HEK293T (cell line): Measurements from ENCODE around the gene SLC4A7.
"Not testable (repeated sequence)": the region's sequence is repeated elsewhere in the genome, so short reads cannot be mapped to it uniquely, and the experiment has no call there.

Experiments
- CTCF ChIA-PET: fragments of 350-600 bp; formaldehyde crosslinking; extraction: SDS; loops from one replicate; lab custom pipeline; 2021; ENCODE audit warnings: antibody characterized with exemption, inconsistent platforms; lab: Yijun Ruan, JAX
- POLR2A ChIA-PET: fragments of 350-600 bp; formaldehyde crosslinking; extraction: SDS; loops from one replicate; lab custom pipeline; 2020; ENCODE audit warnings: antibody characterized with exemption, inconsistent platforms; lab: Yijun Ruan, JAX
- DNase-seq: peaks from one replicate; pipeline ENCODE4 v3.0.0; 2012; ENCODE audit warnings: mixed read lengths; ENCODE audit errors: extremely low spot score
- ARNT ChIP-seq: fragments of 450-650 bp; IDR thresholded peaks from 2 replicates; pipeline ENCODE4 v1.6.1; 2017; ENCODE audit warnings: mild to moderate bottlenecking
- BHLHE40 ChIP-seq: fragments of 450-650 bp; IDR thresholded peaks from 2 replicates; pipeline ENCODE4 v1.6.1; 2016; ENCODE audit warnings: mild to moderate bottlenecking, moderate library complexity, borderline replicate concordance
- CTBP1 ChIP-seq: fragments of 450-650 bp; IDR thresholded peaks from 2 replicates; pipeline ENCODE4 v1.6.1; 2016; ENCODE audit warnings: borderline replicate concordance
- ELF4 ChIP-seq: fragments of 450-650 bp; IDR thresholded peaks from 2 replicates; pipeline ENCODE4 v1.6.1; 2017; ENCODE audit warnings: antibody characterized with exemption
- FOXA1 ChIP-seq: fragments of 450-650 bp; IDR thresholded peaks from 2 replicates; pipeline ENCODE4 v1.6.1; 2016; ENCODE audit warnings: mild to moderate bottlenecking
- FOXK2 ChIP-seq: fragments of 450-650 bp; IDR thresholded peaks from 2 replicates; pipeline ENCODE4 v1.6.1; 2016; ENCODE audit warnings: mild to moderate bottlenecking
- FOXM1 ChIP-seq: fragments of 450-650 bp; IDR thresholded peaks from 2 replicates; pipeline ENCODE4 v1.6.1; 2017; ENCODE audit warnings: mild to moderate bottlenecking, borderline replicate concordance
- HDGF ChIP-seq: fragments of 450-650 bp; IDR thresholded peaks from 2 replicates; pipeline ENCODE4 v1.6.1; 2017; ENCODE audit warnings: antibody characterized with exemption, borderline replicate concordance
- L3MBTL2 ChIP-seq: fragments of 450-650 bp; conservative IDR thresholded peaks from 2 replicates; pipeline ENCODE4 v1.6.1; 2016; ENCODE audit warnings: mild to moderate bottlenecking
- LEF1 ChIP-seq: fragments of 450-650 bp; IDR thresholded peaks from 2 replicates; pipeline ENCODE4 v1.6.1; 2017; ENCODE audit warnings: mild to moderate bottlenecking, borderline replicate concordance
- NFRKB ChIP-seq: fragments of 450-650 bp; IDR thresholded peaks from 2 replicates; pipeline ENCODE4 v1.6.1; 2016; ENCODE audit warnings: mild to moderate bottlenecking, moderate library complexity
- SP1 ChIP-seq: fragments of 450-650 bp; IDR thresholded peaks from 2 replicates; pipeline ENCODE4 v1.6.1; 2017
- SUZ12 ChIP-seq: fragments of 450-650 bp; IDR thresholded peaks from 2 replicates; pipeline ENCODE4 v1.6.1; 2016; ENCODE audit warnings: mild to moderate bottlenecking
- TARDBP ChIP-seq: fragments of 450-650 bp; IDR thresholded peaks from 2 replicates; pipeline ENCODE4 v1.6.1; 2016
- ZNF384 ChIP-seq: fragments of 450-650 bp; IDR thresholded peaks from 2 replicates; pipeline ENCODE4 v1.6.1; 2016
- TF ChIP-seq, protein P1 (sequence below): fragments of 450-650 bp; IDR thresholded peaks from 2 replicates; pipeline ENCODE4 v1.6.1; 2016

The SLC4A7 gene

GRCh38 chr3:27484015-27484844 is at the start of gene SLC4A7:
SLC4A7 (minus strand) TSS chr3:27484384; CDS start chr3:27484126, 258 bp downstream.
- TF ChIP-seq FOXM1 (peak; percentile 28; the same call in 1 of the 2 replicates), HDGF (no peak), ARNT (no peak), LEF1 (peak; percentile 80), TARDBP (0 out of 2 replicates have a peak, but pooled peaks have one; percentile 31), BHLHE40 (no peak)
- TF ChIP-seq, protein P1, sequence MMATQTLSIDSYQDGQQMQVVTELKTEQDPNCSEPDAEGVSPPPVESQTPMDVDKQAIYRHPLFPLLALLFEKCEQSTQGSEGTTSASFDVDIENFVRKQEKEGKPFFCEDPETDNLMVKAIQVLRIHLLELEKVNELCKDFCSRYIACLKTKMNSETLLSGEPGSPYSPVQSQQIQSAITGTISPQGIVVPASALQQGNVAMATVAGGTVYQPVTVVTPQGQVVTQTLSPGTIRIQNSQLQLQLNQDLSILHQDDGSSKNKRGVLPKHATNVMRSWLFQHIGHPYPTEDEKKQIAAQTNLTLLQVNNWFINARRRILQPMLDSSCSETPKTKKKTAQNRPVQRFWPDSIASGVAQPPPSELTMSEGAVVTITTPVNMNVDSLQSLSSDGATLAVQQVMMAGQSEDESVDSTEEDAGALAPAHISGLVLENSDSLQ, result peak; percentile 98
- peak; percentile 98 for DNase-seq
- CTCF ChIA-PET, result interaction anchor here (0.6 kb wide), 1 partner anchor 11 kb away, joined by 3 read pairs; no protein-coding TSS in a partner anchor
- POLR2A ChIA-PET, result interaction anchor here (0.6 to 1.5 kb wide), 15 partner anchors 9 to 197 kb away, joined by 3 to 7 read pairs (median 3); no protein-coding TSS in a partner anchor

DNA sequence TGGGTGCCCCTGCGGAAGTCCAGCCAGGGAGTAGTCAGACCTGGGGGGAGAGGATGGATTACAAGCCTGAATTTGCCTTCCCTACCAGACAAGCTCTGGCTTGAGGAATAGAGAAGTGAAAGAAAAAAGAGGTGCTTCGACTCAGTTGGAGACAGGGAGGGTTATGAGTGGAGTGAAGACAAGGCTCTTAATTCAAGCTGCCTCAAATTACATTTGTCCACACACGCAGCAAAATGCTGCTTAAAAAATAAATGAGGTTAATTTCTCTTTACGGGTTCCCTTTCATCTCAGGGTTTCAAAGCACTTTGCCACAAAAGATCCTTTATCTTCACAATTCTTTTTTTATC is 49.0 kb upstream of the SLC4A7 start:
- ChIA-PET CTCF (no interaction called here), POLR2A (interaction anchor here (0.7 to 1.0 kb wide), 2 partner anchors 49 to 99 kb away, joined by 3 read pairs; partner anchors contain the start of gene SLC4A7)
- no peak for DNase-seq
- no peak for TF ChIP-seq FOXM1

DNA sequence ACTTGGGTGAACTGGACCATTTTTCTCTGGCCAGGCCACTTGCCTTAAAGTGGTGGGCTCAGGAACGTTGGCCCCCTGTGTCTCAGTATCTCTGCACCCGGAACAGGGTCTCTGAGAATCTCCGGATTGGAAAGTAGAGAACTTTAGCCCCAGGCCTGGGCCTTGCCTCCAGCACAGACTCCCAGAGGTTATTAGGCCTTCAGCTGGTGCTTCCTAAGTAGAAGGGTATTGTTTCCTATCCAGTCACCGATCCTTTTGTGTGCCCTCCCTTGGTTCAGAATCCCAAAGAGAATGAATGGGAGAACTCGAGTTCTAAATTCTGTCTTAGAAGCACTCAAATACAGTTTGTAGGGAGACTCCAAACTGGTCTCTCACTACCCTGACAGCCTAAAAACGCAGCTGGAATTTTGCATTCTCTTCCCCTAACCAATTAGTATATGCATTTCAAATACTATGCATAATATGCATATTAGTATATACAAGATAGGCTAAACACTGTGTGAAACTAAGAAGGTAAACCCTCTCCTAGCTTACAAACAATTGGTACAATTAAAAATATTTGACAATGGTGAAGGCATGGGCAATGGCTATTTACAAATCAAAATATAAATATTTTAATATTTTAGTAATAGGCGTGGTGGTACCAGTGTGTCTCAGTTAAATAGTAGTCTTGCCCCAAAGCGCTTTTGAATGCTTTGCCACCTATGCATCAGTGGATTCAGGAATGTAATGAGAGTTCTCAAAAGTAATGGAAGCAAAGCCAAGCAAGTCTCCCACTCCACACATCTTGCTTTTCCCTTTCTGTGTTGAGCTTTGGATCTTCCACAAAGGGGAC is 48.5 kb upstream of the SLC4A7 start:
- DNase-seq, result no peak
- CTCF ChIA-PET, result no interaction called here
- POLR2A ChIA-PET, result interaction anchor here (0.7 to 1.0 kb wide), 2 partner anchors 48 to 100 kb away, joined by 3 read pairs; partner anchors contain the start of gene SLC4A7
- TF ChIP-seq FOXA1 (no peak), TARDBP (no peak), LEF1 (no peak), NFRKB (no peak), ARNT (no peak), ZNF384 (no peak), BHLHE40 (no peak), ELF4 (no peak), L3MBTL2 (no peak), FOXM1 (no peak), HDGF (no peak), FOXK2 (no peak), CTBP1 (no peak), SP1 (no peak), SUZ12 (no peak)
- TF ChIP-seq, protein P1, result no peak

DNA sequence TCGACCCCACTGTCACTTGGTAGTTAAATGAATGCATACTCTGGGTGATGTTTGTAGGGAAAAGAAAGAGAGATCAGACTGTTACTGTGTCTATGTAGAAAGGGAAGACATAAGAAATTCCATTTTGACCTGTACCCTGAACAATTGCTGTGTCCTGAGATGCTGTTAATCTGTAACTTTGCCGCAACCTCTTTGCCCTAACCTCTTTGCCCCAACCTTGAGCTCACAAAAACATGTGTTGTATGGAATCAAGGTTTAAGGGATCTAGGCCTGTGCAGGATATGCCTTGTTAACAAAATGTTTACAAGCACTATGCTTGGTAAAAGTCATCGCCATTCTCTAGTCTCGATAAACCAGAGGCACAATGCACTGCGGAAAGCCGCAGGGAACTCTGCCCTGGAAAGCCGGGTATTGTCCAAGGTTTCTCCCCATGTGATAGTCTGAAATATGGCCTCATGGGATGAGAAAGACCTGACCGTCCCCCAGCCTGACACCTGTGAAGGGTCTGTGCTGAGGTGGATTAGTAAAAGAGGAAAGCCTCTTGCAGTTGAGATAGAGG is 47.1 kb upstream of the SLC4A7 start:
- DNase-seq, CTCF ChIA-PET: not testable (repeated sequence)
- POLR2A ChIA-PET, result interaction anchor here (1.1 kb wide), 1 partner anchor 47 kb away, joined by 3 read pairs; the partner anchor contains the start of gene SLC4A7

DNA sequence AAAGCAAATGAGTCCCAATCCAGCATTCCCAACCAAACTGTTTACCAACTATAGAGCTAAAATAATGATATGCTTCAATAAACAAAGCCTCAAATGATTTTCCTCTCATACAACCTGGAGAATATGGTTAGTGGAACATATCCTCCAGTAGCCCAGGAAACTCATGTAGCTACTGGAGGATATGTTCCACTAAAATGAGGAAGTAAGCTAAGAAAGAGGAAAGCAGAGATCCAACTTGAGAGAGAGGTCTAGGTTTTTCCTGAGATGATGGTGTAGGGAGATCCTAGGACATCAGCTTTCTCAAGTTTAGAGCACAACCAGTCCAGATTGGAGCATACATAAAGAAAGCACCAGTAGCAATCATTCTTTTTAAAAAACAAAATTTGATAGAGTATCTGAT is 44.6 kb upstream of the SLC4A7 start:
- TF ChIP-seq SUZ12 (no peak), TARDBP (no peak), ARNT (no peak), BHLHE40 (no peak), NFRKB (no peak)
- ChIA-PET CTCF (no interaction called here), POLR2A (no interaction called here)
- DNase-seq, result no peak

- ChIA-PET CTCF (no interaction called here), POLR2A (no interaction called here)
- no peak for DNase-seq
- TF ChIP-seq FOXA1, result no peak
- TF ChIP-seq TARDBP, result no peak
- TF ChIP-seq FOXK2, result no peak
- TF ChIP-seq HDGF, result no peak
- no peak for TF ChIP-seq L3MBTL2
- no peak for TF ChIP-seq SUZ12
- TF ChIP-seq SP1, result no peak
- no peak for TF ChIP-seq ZNF384
- no peak for TF ChIP-seq BHLHE40
- no peak for TF ChIP-seq LEF1
- TF ChIP-seq, protein P1, result no peak
- TF ChIP-seq NFRKB, result no peak
- TF ChIP-seq CTBP1, result no peak
- no peak for TF ChIP-seq ELF4
- no peak for TF ChIP-seq FOXM1
Measured at GRCh38 chr3:27526614-27527315, 42.6 kb upstream of the SLC4A7 start.
